DND-41 (cell line): ENCODE results near the gene KCNK4.

Experiments
- CTCF ChIP-seq: IDR thresholded peaks from 2 replicates; pipeline ENCODE4 v1.5.1; 2012; ENCODE audit warnings: borderline replicate concordance, low read length, moderate library complexity, mild to moderate bottlenecking; ENCODE audit not compliant: poor library complexity, severe bottlenecking; ENCODE audit errors: extremely low read depth
- EZH2 ChIP-seq: IDR thresholded peaks from 3 replicates; pipeline ENCODE4 v1.6.1; 2012; ENCODE audit warnings: borderline replicate concordance, low read depth, mild to moderate bottlenecking, moderate library complexity, low read length, inconsistent platforms; ENCODE audit not compliant: severe bottlenecking

- TF ChIP-seq CTCF (no peak), EZH2 (no peak)
These were observed 36.8 kb upstream of the KCNK4 start for GRCh38 chr11:64254326-64254725.
